Vagina (tissue), 2 donors: ENCODE data around the gene MRPL10.

ENCODE experiments used
- CTCF ChIP-seq, 3 experiments: fragments of 450-650 bp in 2 of 3; fragments of 200-600 bp in 1 of 3; sonication (generic) in 1 of 3; IDR thresholded peaks; one replicate each; pipeline ENCODE4 v1.5.1; 2017 to 2019; ENCODE audit warnings: antibody characterized with exemption in 3 of 3, mild to moderate bottlenecking in 2 of 3, moderate library complexity in 2 of 3
- POLR2A ChIP-seq, 2 donors: fragments of 450-650 bp; IDR thresholded peaks; one replicate each; pipeline ENCODE4 v1.6.1; 2017; ENCODE audit warnings: antibody characterized with exemption in 2 of 2, mild to moderate bottlenecking in 2 of 2, moderate library complexity in 2 of 2
- POLR2AphosphoS5 ChIP-seq, 2 donors: sonication (generic); formaldehyde crosslinking; IDR thresholded peaks; one replicate each; pipeline ENCODE4 v1.9.0; 2017; ENCODE audit warnings: antibody characterized with exemption in 2 of 2, mild to moderate bottlenecking in 2 of 2, low read depth in 1 of 2; ENCODE audit not compliant: insufficient read depth in 1 of 2

- TF ChIP-seq CTCF (IDR thresholded peaks at IDR 0.05) (no peak), POLR2A (IDR thresholded peaks at IDR 0.05) (no peak), POLR2AphosphoS5 (IDR thresholded peaks at IDR 0.05; ENCODE audit: insufficient read depth in 1 of 2, low read depth in 1 of 2) (no peak)
Measured at GRCh38 chr17:47869114-47869513, 37.8 kb upstream of the MRPL10 start.
